Keratinocyte (primary cell): ENCODE measurements around the gene AOAH.

ENCODE experiments used
- CTCF ChIP-seq, 3 experiments: IDR thresholded peaks in 1 of 3; conservative IDR thresholded peaks in 1 of 3; optimal IDR thresholded peaks in 1 of 3; 2 replicates in 2 of 3; 3 replicates in 1 of 3; pipeline versions ENCODE3 to v1.5.1; 2011; ENCODE audit warnings: low read length in 3 of 3, mild to moderate bottlenecking in 3 of 3, moderate library complexity in 2 of 3, control low read depth in 1 of 3, inconsistent platforms in 1 of 3; ENCODE audit not compliant: insufficient read depth in 2 of 3; ENCODE audit errors: extremely low read depth in 1 of 3
- EZH2 ChIP-seq: IDR thresholded peaks from one replicate; pipeline ENCODE4 v1.6.1; 2012; ENCODE audit warnings: inconsistent platforms, mild to moderate bottlenecking, low read length, moderate library complexity

GRCh38 chr7:36491317-36491716 lies 233.0 kb downstream of the AOAH start:
- TF ChIP-seq CTCF (optimal IDR thresholded peaks at IDR 0.05 in 1 of 3, IDR thresholded peaks at IDR 0.05 in 1 of 3, conservative IDR thresholded peaks at IDR 0.05 in 1 of 3; ENCODE audit: extremely low read depth in 1 of 3, insufficient read depth in 2 of 3, low read length in 3 of 3) (no peak), EZH2 (no peak)
